Fibroblast of pulmonary artery (primary cell): ENCODE data around the gene RNF114.
A peak's percentile ranks its signal among the peaks of the same experiment; 100 is the strongest.

Experiments
- DNase-seq: peaks from one replicate; pipeline ENCODE4 v3.0.0-alpha.2; 2010; ENCODE audit warnings: low read depth
- H3K4me3 ChIP-seq: replicated peaks from 2 replicates; pipeline ENCODE4 v1.5.1; 2011; ENCODE audit warnings: low read depth, mild to moderate bottlenecking, control low read depth, low read length, moderate library complexity
- TF ChIP-seq, protein P1 (sequence below): IDR thresholded peaks from 2 replicates; pipeline ENCODE4 v1.5.1; 2011; ENCODE audit warnings: mild to moderate bottlenecking, control low read depth, low read length, inconsistent platforms; ENCODE audit errors: missing control alignments

Gene RNF114

DNA sequence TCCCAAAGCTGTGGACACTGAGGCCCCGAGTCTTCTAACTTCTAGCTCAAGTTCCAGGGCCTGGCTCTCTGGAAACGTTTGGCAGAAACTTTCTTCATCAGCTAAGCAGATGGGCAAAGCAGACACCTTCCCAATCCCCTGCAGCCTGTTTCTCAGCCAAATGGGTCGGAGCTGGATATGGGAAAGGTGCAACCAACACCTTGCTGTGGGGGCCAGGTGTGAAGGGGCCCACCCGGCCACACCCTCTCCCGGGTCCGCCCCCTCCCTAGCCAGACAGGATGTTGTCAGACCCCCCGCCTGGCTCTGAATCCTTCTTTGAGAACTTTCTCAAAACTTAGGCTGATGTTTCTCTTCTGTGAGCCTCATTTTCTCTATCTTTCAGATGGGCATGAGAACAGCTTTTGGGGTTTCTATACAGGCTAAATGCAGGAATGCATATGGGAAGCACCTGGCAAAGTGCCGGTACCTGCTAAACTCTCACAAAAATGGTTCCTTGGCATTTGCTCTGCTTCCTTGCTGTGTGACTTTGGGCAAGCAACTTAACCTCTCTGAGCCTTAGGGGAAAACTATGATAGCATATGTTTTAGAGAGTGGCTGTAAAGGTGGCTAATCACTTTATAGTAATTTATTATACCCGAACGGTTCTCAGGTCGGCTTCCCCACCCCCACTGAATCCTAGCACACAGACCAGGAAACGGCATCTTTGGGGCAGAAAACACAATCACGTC, 48.4 kb downstream of the RNF114 start:
- peak overlapping the region; percentile 99 for H3K4me3 ChIP-seq
- DNase-seq = no peak
- TF ChIP-seq, protein P1, sequence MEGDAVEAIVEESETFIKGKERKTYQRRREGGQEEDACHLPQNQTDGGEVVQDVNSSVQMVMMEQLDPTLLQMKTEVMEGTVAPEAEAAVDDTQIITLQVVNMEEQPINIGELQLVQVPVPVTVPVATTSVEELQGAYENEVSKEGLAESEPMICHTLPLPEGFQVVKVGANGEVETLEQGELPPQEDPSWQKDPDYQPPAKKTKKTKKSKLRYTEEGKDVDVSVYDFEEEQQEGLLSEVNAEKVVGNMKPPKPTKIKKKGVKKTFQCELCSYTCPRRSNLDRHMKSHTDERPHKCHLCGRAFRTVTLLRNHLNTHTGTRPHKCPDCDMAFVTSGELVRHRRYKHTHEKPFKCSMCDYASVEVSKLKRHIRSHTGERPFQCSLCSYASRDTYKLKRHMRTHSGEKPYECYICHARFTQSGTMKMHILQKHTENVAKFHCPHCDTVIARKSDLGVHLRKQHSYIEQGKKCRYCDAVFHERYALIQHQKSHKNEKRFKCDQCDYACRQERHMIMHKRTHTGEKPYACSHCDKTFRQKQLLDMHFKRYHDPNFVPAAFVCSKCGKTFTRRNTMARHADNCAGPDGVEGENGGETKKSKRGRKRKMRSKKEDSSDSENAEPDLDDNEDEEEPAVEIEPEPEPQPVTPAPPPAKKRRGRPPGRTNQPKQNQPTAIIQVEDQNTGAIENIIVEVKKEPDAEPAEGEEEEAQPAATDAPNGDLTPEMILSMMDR = no peak

DNA sequence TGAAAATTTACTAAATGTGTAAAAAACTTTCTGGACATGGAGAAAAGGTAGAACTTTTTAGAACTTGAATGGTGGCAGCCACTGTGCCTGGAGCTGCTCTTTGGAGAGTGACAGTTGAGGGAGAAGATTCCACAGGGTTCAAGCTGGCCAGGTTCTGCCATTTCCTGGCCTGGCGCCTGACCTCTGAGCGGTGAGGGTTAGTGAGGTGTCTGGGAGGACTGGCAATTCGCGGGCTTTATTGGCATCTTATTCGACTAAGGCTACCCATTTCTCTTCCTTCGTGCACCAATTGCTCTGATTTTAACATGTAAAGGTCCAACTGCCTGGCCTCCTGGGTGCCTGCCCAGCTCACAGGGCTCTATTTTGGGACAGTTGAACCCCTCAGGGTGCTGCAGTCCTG, 49.0 kb downstream of the RNF114 start:
- TF ChIP-seq, protein P1 = no peak
- H3K4me3 ChIP-seq = peak overlapping the region; percentile 99
- DNase-seq = no peak

DNA sequence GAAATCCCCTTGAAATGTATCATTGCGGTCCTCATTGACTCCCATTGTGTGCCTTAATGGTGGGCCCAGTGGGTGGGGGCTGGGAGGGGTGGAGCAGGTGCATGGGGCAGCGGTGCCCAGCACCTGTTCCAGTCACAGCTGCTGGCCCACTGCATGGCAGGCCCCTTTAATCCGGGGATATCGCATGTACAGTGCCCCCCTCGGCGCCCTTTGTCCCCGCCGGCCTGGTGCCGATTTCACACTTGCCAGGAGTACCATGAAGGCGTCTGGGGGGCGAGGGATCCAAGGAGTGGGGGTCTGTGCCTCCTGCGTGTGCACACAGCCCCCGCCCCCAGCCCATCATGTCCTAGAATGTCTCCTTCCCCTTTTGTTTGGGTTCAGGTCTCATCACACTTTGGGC, 49.4 kb downstream of the RNF114 start:
- no peak for DNase-seq
- H3K4me3 ChIP-seq = peak overlapping the region; percentile 99
- TF ChIP-seq, protein P1 = no peak

DNA sequence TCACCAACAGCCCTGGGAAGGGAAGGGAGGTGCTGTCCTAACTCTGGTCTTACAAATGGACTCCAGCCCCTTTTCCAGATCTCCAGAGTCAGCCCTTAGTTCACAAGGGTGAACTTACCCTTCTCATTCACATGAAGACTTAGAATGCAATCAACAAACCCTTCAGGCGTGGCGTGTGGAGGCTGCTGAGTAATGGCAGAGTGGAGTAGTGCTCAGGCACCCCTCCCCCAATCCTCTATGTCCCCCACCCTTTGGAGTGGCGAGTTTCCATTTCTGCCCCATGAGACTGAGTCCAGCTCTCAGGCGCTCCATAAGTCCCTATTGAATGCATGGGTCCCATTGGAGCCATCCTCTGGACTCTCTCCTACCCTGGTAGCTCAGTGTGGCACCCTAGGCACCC, 49.9 kb downstream of the RNF114 start:
- peak; percentile 25 for DNase-seq
- peak overlapping the region; percentile 99 for H3K4me3 ChIP-seq
- TF ChIP-seq, protein P1 = no peak

DNA sequence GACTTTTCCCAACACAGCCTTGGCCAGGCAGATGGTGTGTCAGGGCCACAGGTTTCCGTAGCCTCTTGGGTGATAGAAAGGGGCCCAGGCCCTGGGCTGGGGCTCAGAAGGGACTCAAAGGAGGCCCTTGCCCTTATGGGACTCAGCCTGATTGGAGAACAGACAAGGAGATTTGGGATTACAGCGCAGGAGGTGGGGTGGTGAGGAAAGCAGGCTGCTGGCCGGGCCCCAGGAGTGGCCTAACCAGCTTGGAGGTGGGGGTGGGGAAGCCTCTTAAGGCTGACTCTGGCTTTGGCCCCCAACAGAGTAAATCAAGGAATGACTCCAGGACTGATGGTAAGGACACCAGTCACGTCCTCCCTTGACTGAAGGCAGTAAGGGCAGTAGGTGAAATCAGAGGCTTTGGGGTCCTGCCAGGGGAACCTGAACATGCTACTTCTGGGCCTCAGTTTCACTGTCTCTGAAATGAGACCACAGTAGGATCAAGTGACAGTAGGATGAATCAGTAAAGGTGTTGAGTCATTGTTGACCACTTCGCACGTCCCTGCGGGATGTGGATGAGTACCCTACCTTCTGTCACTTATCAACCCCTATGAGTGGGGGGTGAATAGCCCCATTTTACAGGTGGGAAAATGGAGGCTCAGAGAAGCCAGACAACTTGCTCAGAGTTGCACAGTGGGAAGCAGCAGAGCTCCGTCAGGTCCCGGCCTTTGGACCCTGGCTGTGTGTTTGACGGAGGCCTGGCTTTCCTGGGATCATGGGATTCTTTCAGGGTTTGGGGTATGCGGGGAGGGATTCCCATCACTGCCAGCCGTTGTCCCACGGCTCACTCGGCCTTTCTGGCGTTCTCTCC, 51.0 kb downstream of the RNF114 start:
- DNase-seq = peak; percentile 38
- peak overlapping the region; percentile 99 for H3K4me3 ChIP-seq
- TF ChIP-seq, protein P1 = no peak

DNA sequence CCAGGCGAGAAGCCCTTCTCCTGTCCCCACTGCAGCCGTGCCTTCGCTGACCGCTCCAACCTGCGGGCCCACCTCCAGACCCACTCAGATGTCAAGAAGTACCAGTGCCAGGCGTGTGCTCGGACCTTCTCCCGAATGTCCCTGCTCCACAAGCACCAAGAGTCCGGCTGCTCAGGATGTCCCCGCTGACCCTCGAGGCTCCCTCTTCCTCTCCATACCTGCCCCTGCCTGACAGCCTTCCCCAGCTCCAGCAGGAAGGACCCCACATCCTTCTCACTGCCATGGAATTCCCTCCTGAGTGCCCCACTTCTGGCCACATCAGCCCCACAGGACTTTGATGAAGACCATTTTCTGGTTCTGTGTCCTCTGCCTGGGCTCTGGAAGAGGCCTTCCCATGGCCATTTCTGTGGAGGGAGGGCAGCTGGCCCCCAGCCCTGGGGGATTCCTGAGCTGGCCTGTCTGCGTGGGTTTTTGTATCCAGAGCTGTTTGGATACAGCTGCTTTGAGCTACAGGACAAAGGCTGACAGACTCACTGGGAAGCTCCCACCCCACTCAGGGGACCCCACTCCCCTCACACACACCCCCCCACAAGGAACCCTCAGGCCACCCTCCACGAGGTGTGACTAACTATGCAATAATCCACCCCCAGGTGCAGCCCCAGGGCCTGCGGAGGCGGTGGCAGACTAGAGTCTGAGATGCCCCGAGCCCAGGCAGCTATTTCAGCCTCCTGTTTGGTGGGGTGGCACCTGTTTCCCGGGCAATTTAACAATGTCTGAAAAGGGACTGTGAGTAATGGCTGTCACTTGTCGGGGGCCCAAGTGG, 51.9 kb downstream of the RNF114 start:
- TF ChIP-seq, protein P1 = no peak
- H3K4me3 ChIP-seq = peak overlapping the region; percentile 99
- DNase-seq = peak; percentile 31
